A673 (cell line): Measurements from ENCODE around the gene TMX2. TPM values are rescaled to one million over a fixed set of nuclear protein-coding genes. Genes with fewer than 3 reads are reported as not detected.

Experiments used
- BruUV-seq: library from RNA; stranded (reverse); fragments of 400-500 nt; replicated peaks from 2 replicates; lab custom pipeline; 2021; lab: Mats Ljungman, UMichigan
- CTCF ChIA-PET: fragments of 300-600 bp; sonication (Branson Sonifier 250); formaldehyde crosslinking; loops from one replicate; lab custom pipeline; 2022; ENCODE audit warnings: antibody characterized with exemption; lab: Charles Lee
- POLR2A ChIA-PET: fragments of 300-600 bp; sonication (Branson Sonifier 250); formaldehyde crosslinking; loops from one replicate; lab custom pipeline; 2022; ENCODE audit warnings: antibody characterized with exemption; ENCODE audit not compliant: low non-redundant PET; lab: Charles Lee
- DNase-seq: peaks from one replicate; pipeline ENCODE4 v3.0.0-alpha.2; 2015; ENCODE audit warnings: low spot score
- H3K27ac ChIP-seq: fragments of 200-600 bp; sonication (generic); 2 replicates; pipeline ENCODE4 v1.5.1; 2016; ENCODE audit warnings: mixed run types, low read depth, mild to moderate bottlenecking, mixed read lengths, antibody characterized with exemption, low read length; ENCODE audit not compliant: poor library complexity, severe bottlenecking
- H3K27me3 ChIP-seq: fragments of 200-600 bp; sonication (generic); replicated peaks from 2 replicates; pipeline ENCODE4 v1.6.1; 2017; ENCODE audit warnings: mixed run types, low read depth, mild to moderate bottlenecking, mixed read lengths, antibody characterized with exemption, low read length; ENCODE audit not compliant: insufficient read depth, poor library complexity
- H3K36me3 ChIP-seq: fragments of 200-600 bp; sonication (generic); 2 replicates; pipeline ENCODE4 v1.6.1; 2016; ENCODE audit warnings: mixed run types, mild to moderate bottlenecking, mixed read lengths, antibody characterized with exemption, low read length; ENCODE audit not compliant: insufficient read depth, poor library complexity, severe bottlenecking
- H3K4me1 ChIP-seq: fragments of 200-600 bp; sonication (generic); 2 replicates; pipeline ENCODE4 v1.6.1; 2017; ENCODE audit warnings: mixed run types, mild to moderate bottlenecking, mixed read lengths, antibody characterized with exemption, low read length; ENCODE audit not compliant: insufficient read depth, poor library complexity, severe bottlenecking
- H3K4me3 ChIP-seq: fragments of 200-600 bp; sonication (generic); 2 replicates; pipeline ENCODE4 v1.5.1; 2016; ENCODE audit warnings: low read depth, mixed run types, mild to moderate bottlenecking, mixed read lengths, low read length; ENCODE audit not compliant: poor library complexity, severe bottlenecking
- H3K9me3 ChIP-seq: fragments of 200-600 bp; sonication (generic); 2 replicates; pipeline ENCODE4 v1.6.1; 2016; ENCODE audit warnings: mixed run types, low read depth, mild to moderate bottlenecking, mixed read lengths, antibody characterized with exemption, low read length; ENCODE audit not compliant: poor library complexity, severe bottlenecking
- CTCF ChIP-seq: fragments of 300-800, 200-600 bp; sonication (generic); conservative IDR thresholded peaks from 2 replicates; pipeline ENCODE4 v1.5.1; 2017; ENCODE audit warnings: low read depth, mild to moderate bottlenecking, antibody characterized with exemption, low read length, moderate library complexity, mixed read lengths
- EZH2 ChIP-seq: fragments of 200-600 bp; sonication (generic); IDR thresholded peaks from 2 replicates; pipeline ENCODE4 v1.6.1; 2017; ENCODE audit warnings: borderline replicate concordance, low read depth, mild to moderate bottlenecking, mixed read lengths, antibody characterized with exemption, low read length; ENCODE audit not compliant: poor library complexity, severe bottlenecking
- intact Hi-C: fragments of 100-400 bp; cut with micrococcal nuclease; formaldehyde crosslinking; loops from one replicate; pipeline ENCODE4 v1.10.0; 2022; ENCODE audit not compliant: unreplicated experiment
- total RNA-seq: library from RNA; stranded (reverse); gene quantifications from 2 replicates; pipeline ENCODE4 v1.2.3, GENCODE V29; 2021

TMX2 gene
- total RNA-seq, 1 experiment from 2014 or later = 186 TPM

- H3K4me3 ChIP-seq = peak overlapping the region; percentile 84
- peak overlapping the region; percentile 98 for H3K27ac ChIP-seq
- intact Hi-C loops = loop anchor here (2.0 kb wide), 1 partner anchor 16 kb away; no protein-coding TSS in a partner anchor
- H3K4me1 ChIP-seq = peaks cover 20% of the 10 kb centered on the region
- TF ChIP-seq CTCF (no peak), EZH2 (no peak)
- no peaks in the 10 kb centered on the region for H3K9me3 ChIP-seq
- ChIA-PET POLR2A (no interaction called here), CTCF (interaction anchor here (1.7 to 3.2 kb wide), 2 partner anchors 38 to 39 kb away, joined by 9 to 30 read pairs; no protein-coding TSS in a partner anchor)
- BruUV-seq = TSS peak; percentile 86
- DNase-seq = peak; percentile 25
- H3K36me3 ChIP-seq = no peaks in the 10 kb centered on the region
- H3K27me3 ChIP-seq = no peaks in the 10 kb centered on the region
Observed at GRCh38 chr11:57762235-57762861, 50.0 kb downstream of the TMX2 start.

- DNase-seq = peak; percentile 64
- BruUV-seq = no TSS peak
- no peaks in the 10 kb centered on the region for H3K36me3 ChIP-seq
- no peak for TF ChIP-seq EZH2
- peak; percentile 46; the same call in 1 of the 2 replicates for TF ChIP-seq CTCF
- H3K27ac ChIP-seq = peak overlapping the region; percentile 98
- no peaks in the 10 kb centered on the region for H3K27me3 ChIP-seq
- ChIA-PET CTCF (interaction anchor here (1.7 kb wide), 1 partner anchor 37 kb away, joined by 9 read pairs; no protein-coding TSS in a partner anchor), POLR2A (no interaction called here)
- no peaks in the 10 kb centered on the region for H3K9me3 ChIP-seq
- intact Hi-C loops = loop anchor here (2.0 kb wide), 1 partner anchor 15 kb away; no protein-coding TSS in a partner anchor
- peaks cover 20% of the 10 kb centered on the region for H3K4me1 ChIP-seq
- peak overlapping the region; percentile 84 for H3K4me3 ChIP-seq
Observed at GRCh38 chr11:57763568-57763967, 51.2 kb downstream of the TMX2 start.

GRCh38 chr11:57764021-57764420, 51.6 kb downstream of the TMX2 start:
- H3K27me3 ChIP-seq = no peaks in the 10 kb centered on the region
- ChIA-PET CTCF (interaction anchor here (1.7 kb wide), 1 partner anchor 36 kb away, joined by 9 read pairs; no protein-coding TSS in a partner anchor), POLR2A (interaction anchor here (1.0 kb wide), 1 partner anchor 847 kb away, joined by 3 read pairs; no protein-coding TSS in a partner anchor)
- DNase-seq = no peak
- peaks cover 20% of the 10 kb centered on the region for H3K4me1 ChIP-seq
- TF ChIP-seq CTCF (no peak), EZH2 (no peak)
- intact Hi-C loops = no loop called here
- H3K9me3 ChIP-seq = no peaks in the 10 kb centered on the region
- BruUV-seq = no TSS peak
- peak overlapping the region; percentile 98 for H3K27ac ChIP-seq
- peak overlapping the region; percentile 84 for H3K4me3 ChIP-seq
- H3K36me3 ChIP-seq = no peaks in the 10 kb centered on the region
